ENCODE results near the gene FOXN3.
A peak's percentile ranks its signal among the peaks of the same experiment; 100 is the strongest.

FOXN3 gene

DNA sequence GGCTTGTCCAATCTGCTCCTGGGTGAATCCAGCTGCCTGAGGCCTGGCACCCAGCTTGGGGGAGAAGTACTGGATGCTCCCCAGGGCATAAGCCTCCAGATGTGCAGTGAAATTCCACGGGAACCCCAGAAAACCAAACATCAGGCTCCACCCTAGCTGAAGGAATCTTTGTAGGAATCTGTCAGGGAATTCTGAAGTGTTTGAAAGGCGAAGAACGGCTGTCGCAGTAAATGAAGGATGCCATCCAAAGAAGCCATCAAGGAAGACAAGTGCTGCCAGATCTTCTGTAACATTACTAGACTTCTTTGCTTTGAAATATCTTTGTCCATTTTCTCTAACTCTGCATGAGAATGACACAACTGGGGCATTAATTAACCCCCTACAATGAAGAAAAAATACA, 219.4 kb downstream of the FOXN3 start:
- no peak for DNase-seq (ENCODE audit: low read depth)

DNA sequence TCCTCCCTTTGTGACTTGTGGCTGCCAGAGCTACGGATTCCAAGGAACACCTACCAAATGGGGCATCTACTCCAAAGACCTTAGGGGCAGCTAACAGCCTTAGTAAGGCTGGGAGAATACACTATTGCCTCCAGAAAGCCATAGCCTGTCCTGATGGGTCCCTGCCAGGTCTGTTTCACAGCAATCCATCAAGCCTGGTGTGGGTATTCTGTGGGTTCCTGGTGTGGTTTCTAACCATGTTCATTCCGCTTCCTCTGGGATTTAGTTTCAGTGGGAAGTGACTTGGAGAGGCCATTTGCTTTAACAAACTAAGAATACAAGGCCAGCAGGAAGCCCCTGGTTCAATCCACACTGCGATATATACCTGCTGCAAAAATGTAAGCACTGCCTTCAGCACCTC, 220.5 kb downstream of the FOXN3 start:
- DNase-seq (ENCODE audit: low read depth) = no peak

DNA sequence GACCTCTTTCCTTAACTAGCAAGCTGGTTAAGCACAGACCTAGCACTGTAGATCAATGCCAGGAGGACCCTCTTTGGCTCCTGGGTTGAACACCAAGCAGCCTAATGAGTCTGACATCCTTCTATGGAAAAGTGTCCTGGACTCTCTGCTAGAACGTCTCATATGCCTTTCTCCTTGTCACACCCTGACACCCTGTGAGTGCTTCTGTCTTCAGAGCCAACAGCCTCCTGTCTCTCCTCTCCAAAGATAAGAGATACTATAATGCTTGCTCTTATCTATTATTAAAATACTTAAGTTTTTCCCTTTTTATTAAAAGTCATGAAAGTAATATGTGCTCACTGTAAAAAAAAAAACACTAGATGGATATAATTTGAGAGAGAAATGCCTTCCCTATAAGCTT, 222.7 kb downstream of the FOXN3 start:
- DNase-seq (ENCODE audit: low read depth) = no peak

DNA sequence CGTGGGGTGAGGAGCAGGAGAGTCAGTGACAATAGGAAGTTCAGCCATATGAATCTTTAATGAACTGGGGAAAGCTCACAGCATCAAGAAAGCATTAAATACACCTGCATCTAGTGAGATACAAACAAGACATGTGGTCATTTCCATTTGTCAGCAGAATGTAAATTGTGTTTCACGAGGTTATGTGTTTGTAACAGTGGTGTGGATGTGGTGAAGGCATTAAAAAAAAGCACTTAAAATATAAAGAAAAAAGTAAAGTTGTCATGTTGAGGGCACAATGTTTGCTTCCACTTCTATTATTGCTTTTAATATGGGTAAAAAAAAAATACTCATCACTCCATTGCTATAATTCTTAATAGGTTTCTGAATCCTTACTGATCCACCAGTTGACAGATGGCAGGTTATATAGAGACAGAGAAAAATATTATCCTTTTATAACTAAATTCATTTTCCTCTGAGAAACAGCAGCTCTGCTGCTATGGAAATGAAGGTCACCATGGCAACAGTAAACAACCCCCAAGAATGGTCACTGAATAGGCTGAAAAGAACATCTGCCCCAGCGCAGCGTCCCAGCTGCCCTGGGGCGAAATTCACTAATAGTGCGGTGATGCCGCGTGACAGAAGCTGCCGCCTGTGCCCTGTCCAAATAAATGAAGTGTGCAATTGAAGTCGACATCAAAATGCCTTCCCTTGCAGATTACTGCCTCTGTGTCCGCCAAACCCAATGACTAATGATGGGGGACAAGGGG, 226.1 kb downstream of the FOXN3 start:
- DNase-seq (ENCODE audit: low read depth) = no peak

DNA sequence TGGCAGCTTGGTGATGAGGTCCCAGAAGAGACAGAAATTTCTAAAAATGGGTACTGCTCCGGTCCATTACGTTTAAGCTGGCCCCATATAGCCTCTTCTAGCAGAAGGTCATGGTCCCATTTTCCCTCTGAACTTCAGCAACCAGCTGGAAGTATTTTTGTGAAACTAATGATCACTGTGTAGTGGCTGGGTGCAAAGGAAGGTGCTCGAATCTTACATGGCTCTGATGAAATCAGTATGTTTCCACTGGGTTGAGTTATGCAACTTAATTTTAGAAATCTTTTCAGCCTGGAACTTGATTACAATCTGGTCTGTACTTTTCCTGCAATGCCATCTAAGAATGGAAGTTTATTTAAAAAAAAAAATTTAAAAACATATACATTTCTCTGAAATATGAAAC, 228.5 kb downstream of the FOXN3 start:
- no peak for DNase-seq (ENCODE audit: low read depth)

DNA sequence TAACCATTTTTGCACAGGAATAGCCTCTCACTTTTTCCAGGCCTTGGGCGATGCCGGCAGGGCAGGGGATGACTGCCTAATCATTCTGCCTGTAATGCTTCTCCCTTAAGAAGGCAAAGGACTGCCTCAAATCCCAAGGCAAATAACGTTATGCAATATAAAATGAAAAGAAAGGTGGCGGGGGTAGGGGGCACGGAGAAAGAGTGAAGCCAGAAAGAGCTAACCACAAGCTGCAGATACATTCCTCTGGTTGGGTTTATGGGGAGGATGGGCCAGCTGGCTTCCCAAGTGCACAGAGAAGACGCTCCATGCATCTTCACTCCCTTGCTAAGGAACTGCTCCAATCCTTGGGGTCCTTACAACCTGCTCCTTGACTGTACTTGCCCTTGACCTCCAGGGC, 229.5 kb downstream of the FOXN3 start:
- DNase-seq (ENCODE audit: low read depth) = no peak

DNA sequence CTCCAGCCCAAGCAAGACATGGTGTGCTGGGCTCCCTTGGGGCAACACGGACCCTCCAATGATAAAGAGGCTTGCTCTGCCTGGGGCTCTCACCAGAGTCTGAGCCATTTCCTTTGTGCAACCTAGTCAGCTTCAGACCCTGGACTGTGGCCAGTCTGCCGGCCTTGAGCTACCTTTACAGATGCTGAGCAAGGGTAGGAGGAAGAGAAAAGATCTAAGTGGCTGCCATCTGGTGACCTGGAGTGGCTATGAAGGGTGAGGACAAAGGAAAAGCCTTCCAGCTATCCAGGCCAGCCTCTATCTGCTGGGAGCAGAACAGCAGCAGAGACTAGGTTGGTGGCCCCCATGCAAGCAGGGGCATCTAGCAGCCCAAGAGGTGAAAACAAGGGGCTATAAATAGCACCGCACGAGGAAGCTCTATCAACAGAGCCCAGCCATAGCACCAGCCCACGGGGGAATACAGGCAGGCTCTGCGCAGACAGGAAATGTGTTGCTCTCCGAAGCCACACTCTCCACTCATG, 230.1 kb downstream of the FOXN3 start:
- DNase-seq (ENCODE audit: low read depth) = no peak

DNA sequence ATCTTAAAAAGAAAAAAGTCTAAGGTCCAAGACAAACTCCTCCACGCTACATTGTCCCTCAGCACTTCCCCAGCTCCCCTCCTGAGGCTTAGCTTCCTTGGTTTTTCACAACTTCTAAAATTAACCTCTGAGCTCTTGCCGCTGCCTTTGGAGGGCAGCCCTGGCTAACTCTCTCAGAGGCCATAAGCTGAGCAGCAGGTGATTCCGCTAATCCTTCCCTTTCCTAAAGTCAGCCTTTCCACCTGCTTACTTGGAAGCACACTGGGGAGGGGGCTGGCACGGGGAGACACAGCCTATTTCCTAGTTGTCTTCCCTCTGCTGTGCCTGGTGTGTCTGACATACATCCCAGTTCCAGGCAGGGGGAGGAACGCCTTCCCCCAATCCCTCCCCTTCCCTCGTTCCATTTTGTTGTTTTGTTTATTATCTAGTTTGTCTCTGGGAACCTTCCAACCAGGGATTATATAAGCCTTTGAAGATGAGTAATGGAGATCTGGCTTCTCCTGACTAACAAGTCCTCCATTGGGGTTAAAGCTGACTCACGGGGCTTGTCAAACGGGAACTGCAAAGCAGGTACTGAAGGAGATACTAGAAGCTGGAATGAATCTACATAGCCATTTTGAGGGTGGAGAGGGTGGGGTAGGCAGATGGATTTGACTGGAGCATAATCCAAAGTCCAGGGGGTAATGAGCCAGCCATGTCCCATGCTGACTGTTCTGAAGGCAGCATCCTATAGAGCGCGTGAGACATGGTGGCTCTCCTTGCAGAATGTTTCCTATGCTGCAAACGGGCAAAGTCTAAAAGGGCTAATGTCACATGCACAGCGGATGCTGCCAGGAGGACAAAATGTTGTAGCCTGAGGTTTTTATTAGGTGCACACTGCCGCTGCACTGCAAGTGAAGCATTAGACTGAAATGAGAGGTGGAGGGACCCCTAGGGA, 230.8 kb downstream of the FOXN3 start:
- DNase-seq (ENCODE audit: low read depth) = peak; percentile 50

DNA sequence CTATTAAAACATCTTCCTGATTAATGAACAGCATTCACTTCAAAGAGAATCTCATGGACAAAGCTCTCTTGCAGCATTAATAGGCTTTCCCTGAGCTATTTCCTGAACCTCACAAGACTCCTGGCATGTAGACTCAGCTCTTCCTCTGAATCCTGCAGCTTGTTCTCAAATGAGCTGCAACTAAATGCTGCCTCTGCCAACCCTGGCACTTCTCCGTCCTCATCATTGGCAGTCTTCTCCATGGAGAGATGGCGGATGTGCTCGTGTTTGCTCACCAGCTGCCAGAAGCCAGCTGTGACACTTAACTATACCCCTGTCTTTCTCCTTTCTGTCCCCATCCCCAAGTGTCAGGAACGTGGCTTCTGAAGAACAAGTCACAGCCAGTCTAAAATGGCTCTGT, 232.1 kb downstream of the FOXN3 start:
- DNase-seq (ENCODE audit: low read depth) = no peak

DNA sequence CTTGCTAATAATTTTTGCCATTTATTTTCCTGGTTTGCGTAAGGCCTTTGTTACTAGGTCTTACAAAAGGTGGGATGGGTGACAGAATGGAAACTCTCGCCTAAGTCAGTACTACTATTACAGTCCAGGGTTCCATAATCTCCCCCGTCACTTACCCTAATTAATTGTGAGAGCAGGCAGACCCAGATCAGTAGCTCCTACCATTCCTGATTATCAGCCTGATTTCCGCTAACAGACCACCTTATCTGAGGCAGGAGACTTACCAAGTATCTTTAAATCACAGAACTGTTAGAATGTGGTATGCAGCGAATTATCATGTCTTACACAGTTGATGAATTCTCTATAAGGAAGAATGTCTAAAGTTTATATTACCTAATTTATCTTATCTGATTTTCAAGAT, 234.7 kb downstream of the FOXN3 start:
- DNase-seq (ENCODE audit: low read depth) = no peak

DNA sequence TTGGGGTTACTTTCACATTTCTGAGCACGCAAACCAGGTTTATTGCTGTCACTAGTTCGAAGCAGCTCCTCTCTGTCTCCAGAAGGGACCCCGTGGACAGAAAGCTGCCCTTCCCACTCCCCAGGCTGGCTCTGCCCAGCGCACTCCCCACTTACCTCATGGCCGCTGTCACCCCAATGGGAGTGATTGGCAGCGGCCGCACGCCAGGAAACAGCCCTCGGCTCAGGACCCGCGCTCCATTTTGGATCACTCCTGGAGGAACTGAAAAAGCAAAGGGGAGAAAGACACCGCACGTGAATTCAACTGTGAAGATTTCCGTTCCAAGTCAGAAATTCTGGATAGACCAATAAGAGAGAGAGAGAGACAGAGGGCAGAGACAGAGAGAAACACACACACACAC, 236.5 kb downstream of the FOXN3 start:
- DNase-seq (ENCODE audit: low read depth) = no peak

DNA sequence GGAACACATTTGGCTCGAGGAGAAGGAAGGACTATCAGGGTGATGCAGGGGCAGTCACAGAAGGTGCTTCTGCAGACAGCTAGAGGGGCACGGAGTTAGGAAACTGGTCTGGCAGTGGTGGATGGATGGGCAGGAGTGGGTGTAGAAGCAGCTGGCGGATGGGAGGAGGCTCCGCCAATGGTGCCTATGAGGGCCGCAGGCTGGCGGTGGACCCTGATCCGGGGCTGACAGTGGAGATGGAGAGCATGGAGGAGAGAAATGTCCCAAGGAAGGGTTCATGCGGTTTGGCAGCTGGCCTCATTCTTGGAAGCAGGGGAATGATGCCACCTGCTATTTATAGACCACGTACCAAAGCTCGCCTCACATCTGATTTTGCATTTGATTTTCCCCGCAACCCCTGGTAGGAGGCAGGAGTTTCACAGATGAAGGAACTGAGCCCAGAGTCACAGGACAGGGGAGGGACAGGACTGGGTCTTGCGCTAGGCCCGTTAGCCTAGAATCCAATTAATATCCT, 237.1 kb downstream of the FOXN3 start:
- DNase-seq (ENCODE audit: low read depth) = no peak

DNA sequence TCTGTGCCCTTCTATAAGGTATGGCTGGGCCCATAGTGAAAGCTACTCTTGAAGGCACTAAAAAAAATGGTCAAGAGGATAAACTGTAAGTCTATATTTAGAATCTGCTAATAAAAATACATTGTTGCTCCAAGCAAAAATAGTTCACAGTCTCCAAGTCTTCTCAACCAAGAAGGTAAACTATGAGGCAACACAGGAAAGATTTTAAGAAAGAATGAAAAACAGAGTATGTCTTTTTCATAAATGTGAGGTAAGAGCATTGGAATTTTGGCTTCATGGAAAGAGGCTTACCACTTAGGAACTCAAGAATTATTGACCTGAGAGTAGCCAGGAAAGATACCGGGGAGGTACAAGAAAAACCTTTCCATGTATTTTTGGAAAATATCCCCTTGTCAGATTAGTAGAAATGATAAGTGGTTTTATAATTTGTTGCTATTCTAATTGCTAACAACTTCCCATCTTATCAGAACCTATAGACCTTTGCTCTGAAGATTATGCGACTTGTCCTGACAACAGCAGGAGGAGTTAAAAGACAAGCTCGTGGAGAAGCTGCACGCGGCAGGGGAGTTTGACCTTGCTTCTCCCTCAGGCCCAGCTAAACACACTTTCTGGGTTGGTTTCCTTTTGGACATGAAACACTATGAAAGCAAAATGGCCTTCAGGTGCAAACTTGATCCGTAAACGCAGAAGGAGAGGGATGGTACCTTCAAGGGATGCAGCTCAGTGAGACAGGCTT, 238.1 kb downstream of the FOXN3 start:
- DNase-seq (ENCODE audit: low read depth) = no peak

DNA sequence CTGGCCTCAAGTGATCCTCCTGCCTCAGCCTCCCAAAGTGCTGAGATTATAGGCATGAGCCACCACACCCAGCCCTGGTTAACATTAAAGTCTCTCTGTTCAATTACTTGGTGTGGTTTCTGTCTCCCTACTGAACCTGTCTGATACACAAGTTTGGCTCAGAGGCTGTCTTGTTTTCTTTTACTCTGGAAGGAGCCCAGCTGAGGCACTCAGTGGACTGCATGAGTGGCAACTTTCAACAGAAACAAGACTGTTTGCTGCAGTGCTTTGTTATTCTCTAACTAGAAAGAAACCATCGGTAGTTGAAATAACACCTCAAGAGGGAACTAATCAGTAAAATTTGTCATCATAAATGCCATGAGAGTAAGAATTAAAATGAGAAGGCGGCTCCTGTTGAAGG, 238.7 kb downstream of the FOXN3 start:
- DNase-seq (ENCODE audit: low read depth) = no peak

DNA sequence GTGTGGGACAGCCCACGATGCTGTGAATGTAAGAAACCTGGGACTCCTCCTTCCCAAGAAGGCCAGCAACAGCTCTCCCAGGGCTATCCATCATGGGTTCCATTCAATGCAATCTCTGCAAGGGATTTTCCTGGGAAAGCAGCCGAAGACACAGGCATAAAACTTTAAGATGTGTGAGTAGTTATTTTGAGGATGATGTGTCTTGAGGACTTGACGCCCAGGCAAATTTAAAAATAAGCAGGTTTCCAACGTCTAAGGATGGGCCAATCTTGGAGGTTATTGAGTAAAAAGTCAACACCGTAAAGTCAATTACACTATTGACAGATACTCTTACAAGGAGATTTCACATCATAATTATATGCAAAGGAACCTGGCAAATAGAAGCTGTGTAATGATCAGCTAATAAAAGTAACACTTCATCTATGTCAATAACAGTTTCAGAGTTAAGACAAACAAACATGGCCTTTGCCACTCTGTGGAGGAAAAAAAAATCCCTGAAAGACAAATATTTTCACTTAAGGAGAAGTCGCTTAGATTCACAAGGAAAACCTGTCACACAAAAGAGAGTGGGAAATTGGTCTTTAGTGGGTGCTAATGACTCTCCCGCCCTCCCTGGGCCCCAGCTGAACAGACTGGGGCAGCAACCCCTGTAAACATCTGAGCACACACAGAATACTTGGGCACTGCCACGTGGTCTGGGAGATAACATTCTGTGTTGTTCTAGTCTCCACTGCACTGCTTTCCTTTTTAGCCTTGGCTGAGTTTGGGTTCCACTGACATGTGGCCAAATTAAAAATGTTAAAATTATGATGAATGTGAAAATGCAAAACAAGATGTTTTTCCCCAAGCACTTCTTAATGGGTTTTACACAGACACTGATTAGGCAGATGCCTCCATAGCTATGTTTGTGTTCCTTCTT, 240.9 kb downstream of the FOXN3 start:
- no peak for DNase-seq (ENCODE audit: low read depth)

DNA sequence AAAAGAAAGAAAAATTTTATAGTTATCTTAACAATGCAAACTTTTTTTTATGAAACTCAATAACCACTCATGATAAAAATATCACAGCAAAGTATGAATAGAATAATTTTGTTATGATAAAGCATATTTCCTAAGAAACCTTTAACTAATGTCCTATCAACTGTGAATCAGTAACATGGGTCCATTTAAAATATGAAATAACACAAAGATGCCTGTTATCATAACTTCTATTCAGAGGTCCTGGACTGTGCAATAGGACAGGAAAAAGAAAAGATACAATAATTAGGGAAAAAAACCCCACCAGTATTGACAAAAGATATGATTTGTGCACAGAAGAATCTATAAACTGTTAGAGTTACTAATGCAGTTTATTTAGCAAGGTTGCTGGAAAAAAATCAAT, 245.4 kb downstream of the FOXN3 start:
- DNase-seq (ENCODE audit: low read depth) = no peak

DNA sequence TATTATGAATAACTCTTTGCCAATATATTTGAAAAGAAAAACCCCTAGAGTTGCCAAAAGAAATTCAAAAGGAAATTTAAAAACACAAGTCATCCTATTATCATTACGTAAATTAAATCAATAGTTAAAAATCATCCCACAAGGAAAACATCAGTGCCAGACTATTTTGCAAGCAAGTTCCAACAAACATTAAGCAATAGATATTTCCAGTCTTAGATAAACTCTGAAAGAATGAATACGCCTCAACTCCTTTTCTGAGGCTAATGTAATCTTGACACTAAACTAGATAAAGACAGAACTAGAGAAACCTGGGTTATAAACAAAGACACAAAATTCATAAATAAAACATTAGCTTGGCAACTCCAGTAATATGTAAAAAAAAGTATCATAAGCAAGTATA, 245.9 kb downstream of the FOXN3 start:
- no peak for DNase-seq (ENCODE audit: low read depth)

DNA sequence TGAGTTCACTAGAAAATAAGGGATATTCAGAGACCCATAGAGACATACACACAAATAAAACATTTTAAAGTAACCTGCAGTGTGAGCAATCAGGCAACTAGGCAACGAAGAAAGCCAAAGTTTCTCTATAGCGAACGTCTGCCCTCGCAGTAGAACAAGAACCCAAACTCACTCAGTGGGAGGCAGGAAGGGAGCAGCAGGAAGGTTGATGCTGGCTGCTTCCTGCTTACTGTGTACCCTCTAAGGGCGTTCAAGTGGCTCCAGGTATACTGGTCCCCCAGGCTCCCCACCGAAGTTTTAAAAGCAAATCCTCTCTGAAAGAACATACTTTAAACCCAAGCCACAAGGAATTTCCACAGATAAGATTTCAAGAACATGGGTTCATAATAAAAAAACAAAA, 249.3 kb downstream of the FOXN3 start:
- no peak for DNase-seq (ENCODE audit: low read depth)

DNA sequence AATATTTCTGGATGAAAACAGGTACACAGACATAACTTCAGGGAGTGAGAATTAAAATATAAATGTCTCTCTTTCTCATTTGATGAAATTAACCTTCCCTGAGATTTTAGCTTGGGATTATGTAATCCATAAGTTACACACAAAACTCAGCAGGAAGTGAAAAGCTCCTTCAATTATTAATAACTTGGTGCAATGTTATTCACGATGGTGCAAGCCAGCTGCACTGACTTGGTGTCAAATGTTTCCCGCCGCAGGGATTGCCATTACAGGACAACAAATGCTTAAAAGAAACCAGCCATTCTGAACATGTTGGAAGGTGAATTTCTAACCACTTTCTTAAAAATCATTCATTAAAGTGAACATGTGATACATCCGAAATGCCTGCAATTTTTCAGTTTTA, 250.4 kb downstream of the FOXN3 start:
- no peak for DNase-seq (ENCODE audit: low read depth)

DNA sequence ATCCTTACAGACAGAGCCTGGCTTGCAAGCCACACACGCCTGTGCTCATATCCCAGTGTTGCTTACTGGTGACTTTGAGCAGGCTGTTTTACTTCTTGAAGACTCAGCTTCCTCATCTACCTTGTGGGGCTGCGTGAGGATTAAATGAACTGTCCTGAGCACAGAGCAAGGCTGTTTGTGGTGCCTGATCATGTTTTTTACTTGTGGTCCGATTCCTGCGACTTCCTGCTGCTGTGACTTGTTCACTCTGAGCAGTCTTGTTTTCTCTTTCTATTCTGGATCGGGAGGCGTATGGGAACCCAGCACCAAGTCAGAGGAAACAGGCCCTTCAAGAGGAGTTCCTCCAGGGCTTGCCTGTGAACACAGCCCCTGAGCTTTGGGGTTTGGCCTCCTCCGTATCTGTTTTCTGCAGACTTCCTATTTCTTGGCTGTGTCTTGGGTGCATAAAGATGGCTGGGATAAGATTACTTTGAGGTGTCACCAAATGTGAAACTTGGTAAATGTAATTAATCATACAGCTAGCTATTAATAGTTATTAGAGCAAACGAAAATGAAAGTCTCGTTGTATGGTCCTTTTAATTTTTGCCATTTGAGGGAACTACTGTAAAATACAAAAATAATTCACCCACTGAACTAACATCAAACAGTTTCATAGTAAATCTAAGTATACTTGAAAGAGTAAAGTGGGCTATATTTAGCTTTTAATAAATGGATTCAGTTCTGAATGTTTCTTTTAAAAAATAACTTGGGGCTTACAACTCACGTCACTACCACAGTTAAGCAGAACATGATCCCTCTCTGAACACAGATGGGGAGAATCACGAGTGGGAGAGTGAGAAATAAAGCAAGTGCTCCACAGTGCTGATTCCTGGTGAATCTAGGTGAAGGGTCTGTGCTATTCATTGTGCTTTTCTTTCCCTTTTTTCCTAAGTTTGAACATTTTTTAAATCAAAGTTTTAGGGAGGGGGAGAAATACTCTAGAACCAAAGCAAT, 251.5 kb downstream of the FOXN3 start:
- no peak for DNase-seq (ENCODE audit: low read depth)

Measured in GM04504 (cell line).